ENCODE data around the gene WNT3.

DNA sequence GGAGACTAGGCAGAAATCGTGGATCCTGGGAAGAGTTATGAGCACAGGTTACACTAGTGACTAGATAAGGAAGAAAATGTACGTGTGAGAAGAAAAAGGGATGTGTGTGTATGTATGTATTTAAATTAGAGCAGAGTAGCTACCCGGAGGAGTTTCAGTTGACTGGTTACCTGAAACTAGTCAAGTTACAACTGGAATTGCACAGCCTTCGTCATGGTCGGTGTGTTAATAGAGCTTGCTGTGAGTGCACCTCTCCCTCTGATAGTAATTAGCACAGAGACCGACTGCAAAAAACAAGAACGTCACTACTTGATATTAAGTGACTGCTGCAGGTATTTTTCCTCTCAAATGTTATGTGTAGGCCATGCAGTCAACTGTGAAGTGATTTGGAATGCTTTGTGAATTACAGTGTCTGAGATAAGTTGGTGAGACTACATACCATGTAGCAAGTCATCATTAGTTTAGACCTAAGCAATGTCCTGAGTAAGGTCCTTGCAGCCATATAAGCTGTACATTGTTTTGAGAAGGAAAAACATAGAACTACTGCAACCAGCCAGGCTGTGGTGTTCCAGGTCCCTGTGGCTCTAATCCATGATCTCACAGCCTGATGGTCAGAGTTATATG, 95.7 kb downstream of the WNT3 start:
- TF ChIP-seq, protein P1, sequence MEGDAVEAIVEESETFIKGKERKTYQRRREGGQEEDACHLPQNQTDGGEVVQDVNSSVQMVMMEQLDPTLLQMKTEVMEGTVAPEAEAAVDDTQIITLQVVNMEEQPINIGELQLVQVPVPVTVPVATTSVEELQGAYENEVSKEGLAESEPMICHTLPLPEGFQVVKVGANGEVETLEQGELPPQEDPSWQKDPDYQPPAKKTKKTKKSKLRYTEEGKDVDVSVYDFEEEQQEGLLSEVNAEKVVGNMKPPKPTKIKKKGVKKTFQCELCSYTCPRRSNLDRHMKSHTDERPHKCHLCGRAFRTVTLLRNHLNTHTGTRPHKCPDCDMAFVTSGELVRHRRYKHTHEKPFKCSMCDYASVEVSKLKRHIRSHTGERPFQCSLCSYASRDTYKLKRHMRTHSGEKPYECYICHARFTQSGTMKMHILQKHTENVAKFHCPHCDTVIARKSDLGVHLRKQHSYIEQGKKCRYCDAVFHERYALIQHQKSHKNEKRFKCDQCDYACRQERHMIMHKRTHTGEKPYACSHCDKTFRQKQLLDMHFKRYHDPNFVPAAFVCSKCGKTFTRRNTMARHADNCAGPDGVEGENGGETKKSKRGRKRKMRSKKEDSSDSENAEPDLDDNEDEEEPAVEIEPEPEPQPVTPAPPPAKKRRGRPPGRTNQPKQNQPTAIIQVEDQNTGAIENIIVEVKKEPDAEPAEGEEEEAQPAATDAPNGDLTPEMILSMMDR (IDR thresholded peaks at IDR 0.05), result no peak
- no peak for TF ChIP-seq EZH2 (IDR thresholded peaks at IDR 0.05; ENCODE audit: borderline replicate concordance, insufficient read depth, low read depth, low read length, poor library complexity, severe bottlenecking)
